ENCODE measurements around the gene NFATC4.
"Not testable (repeated sequence)": the region's sequence is repeated elsewhere in the genome, so short reads cannot be mapped to it uniquely, and the experiment has no call there.

The NFATC4 gene

GRCh38 chr14:24327303-24327702 is 40.7 kb upstream of the NFATC4 start:
- no peak for TF ChIP-seq CTCF (IDR thresholded peaks at IDR 0.05; ENCODE audit: insufficient read depth, missing control alignments)
- no peak for FAIRE-seq
- DNase-seq (ENCODE audit: insufficient read length, low spot score) = no peak

GRCh38 chr14:24327914-24328313 is 40.1 kb upstream of the NFATC4 start:
- TF ChIP-seq CTCF (IDR thresholded peaks at IDR 0.05; ENCODE audit: insufficient read depth, missing control alignments) = peak; percentile 35
- FAIRE-seq; DNase-seq (ENCODE audit: insufficient read length, low spot score): not testable (repeated sequence)

- no peak for FAIRE-seq
- TF ChIP-seq CTCF (IDR thresholded peaks at IDR 0.05; ENCODE audit: insufficient read depth, missing control alignments) = no peak
- no peak for DNase-seq (ENCODE audit: insufficient read length, low spot score)
These were observed 38.8 kb upstream of the NFATC4 start for GRCh38 chr14:24329073-24329663.

GRCh38 chr14:24329736-24330135 is 38.2 kb upstream of the NFATC4 start:
- no peak for FAIRE-seq
- DNase-seq (ENCODE audit: insufficient read length, low spot score) = no peak

GRCh38 chr14:24330973-24331674 is 36.9 kb upstream of the NFATC4 start:
- FAIRE-seq (no peak), DNase-seq (ENCODE audit: insufficient read length, low spot score) (no peak)
- TF ChIP-seq CTCF (IDR thresholded peaks at IDR 0.05; ENCODE audit: insufficient read depth, missing control alignments) = no peak

More at GRCh38 chr14:24329736-24330135, 38.2 kb upstream of the NFATC4 start:
- no peak for TF ChIP-seq CTCF (IDR thresholded peaks at IDR 0.05; ENCODE audit: insufficient read depth, missing control alignments)

GRCh38 chr14:24331731-24332267 is 36.2 kb upstream of the NFATC4 start:
- FAIRE-seq = no peak
- TF ChIP-seq CTCF (IDR thresholded peaks at IDR 0.05; ENCODE audit: insufficient read depth, missing control alignments) = no peak
- DNase-seq (ENCODE audit: insufficient read length, low spot score) = no peak
